ENCODE results near the gene SLC2A13. TPM values are rescaled to one million over a fixed set of nuclear protein-coding genes. Genes with fewer than 3 reads are reported as not detected.

Gene SLC2A13
- total and polyA plus RNA-seq, 2 donors (not counting 3 experiments of a cell fraction or from before 2014, with no cell fraction given), result 1.2 to 4.9 TPM

DNA sequence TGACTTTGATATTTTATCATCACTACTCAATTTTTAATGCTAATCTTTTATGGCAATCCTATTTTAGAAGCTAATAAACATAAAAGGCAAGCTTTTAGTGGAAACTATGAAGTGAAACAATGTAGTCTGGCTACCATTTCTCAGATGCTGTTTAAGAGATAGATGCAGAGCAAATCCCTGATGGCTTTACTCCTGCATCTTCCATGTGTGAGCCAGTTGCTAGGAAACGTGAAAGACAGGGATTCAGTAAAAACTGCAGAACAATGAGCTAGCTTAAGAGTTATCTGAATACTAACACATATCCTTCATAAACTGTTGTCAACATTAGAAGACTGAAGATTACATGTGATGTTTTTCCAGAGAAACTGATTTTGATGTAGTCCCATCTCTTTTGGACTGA lies 112.6 kb downstream of the SLC2A13 start:
- TF ChIP-seq MYC (IDR thresholded peaks at IDR 0.05; ENCODE audit: low read depth, low read length), result no peak
- no TSS peak for BruUV-seq (replicated peaks)
- Histone ChIP-seq H3K27me3 (ENCODE audit: control insufficient read depth in 2 of 2, insufficient read depth in 2 of 2, low read length in 2 of 2) (no peaks in the 10 kb centered on the region), H3K4me1 (ENCODE audit: control insufficient read depth, extremely low read depth, insufficient read depth, low read length) (no peaks in the 10 kb centered on the region), H3K9ac (replicated peaks; ENCODE audit: extremely low read depth, insufficient read depth, low read length) (no peak overlapping the region), H3K9me1 (replicated peaks; ENCODE audit: control insufficient read depth, extremely low read depth, insufficient read depth, low read length) (no peaks in the 10 kb centered on the region), H3K36me3 (ENCODE audit: control insufficient read depth in 2 of 2, extremely low read depth in 1 of 2, insufficient read depth in 2 of 2, low read length in 2 of 2) (no peaks in the 10 kb centered on the region), H3K79me2 (ENCODE audit: control insufficient read depth, insufficient read depth, low read length) (no peaks in the 10 kb centered on the region), H3K27ac (ENCODE audit: insufficient read depth, low read depth, low read length) (no peak overlapping the region), H3K4me3 (replicated peaks in 1 of 3; ENCODE audit: insufficient read depth in 1 of 3, low read depth in 1 of 3, low read length in 3 of 3) (no peak overlapping the region), H3K9me3 (replicated peaks; ENCODE audit: control insufficient read depth, insufficient read depth, low read length) (no peaks in the 10 kb centered on the region), H3K4me2 (ENCODE audit: insufficient read depth, low read length) (no peak overlapping the region), H4K20me1 (replicated peaks; ENCODE audit: control insufficient read depth, extremely low read depth, insufficient read depth, low read length) (no peaks in the 10 kb centered on the region), H2AFZ (ENCODE audit: low read depth, low read length) (no peak overlapping the region)
- intact Hi-C loops (cut with micrococcal nuclease), result no loop called here
- ChIA-PET CTCF (interaction anchor here (1.0 to 5.1 kb wide), 4 partner anchors 15 to 229 kb away, joined by 3 to 70 read pairs (median 24); no protein-coding TSS in a partner anchor), POLR2A (no interaction called here)
- no peak for DNase-seq (ENCODE audit: low read depth, low spot score)
- FAIRE-seq, result peak; percentile 40
- dilution Hi-C loops (cut with MboI; ENCODE audit: extremely low pct_ligation_motif_present, low sequenced_read_pairs), result no loop called here

DNA sequence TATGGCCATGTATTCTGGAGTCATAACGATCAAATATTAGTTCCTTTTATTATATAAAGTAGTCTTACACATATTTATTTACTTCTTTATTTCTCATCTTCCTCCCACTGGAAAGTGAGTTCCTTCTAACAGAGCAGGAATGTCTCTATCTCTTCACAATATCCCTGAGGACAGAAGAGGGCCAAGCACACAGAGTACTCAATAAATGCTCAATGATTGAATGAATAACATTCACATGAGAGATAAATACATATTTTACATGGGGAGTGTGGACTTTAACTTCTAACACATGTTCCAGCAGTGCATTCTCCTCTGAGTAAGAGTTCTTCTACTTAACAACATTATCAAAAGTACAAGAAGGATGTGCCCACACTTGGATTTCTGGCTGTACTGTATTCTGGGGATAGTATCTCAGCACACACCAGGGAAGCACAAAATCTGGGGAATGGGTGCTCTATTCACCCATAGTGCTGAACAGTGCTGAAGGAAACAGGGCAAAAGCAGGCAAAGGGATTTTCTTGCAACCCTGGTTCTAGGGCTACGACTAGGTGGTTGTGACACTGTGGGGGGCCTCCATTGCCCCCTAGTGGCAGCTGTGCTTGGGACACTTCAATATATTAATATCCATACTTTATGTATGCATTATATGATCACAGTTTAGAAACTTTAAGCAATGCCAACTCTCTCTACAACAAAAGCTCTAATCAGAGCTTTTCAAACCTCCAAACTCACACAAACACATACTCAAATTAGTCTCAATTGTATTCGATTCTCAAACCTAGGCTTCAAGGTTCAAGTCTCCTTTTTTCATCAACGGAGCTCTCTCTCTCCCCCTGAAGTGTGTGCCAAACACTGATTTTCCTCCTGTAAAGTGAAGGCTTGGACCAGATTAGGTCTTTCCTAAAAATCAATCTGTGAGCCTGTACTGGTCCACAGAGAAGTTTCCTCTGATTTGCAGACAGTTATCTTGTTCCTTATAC lies 115.5 kb downstream of the SLC2A13 start:
- Histone ChIP-seq H3K9ac (replicated peaks; ENCODE audit: extremely low read depth, insufficient read depth, low read length) (no peak overlapping the region), H2AFZ (ENCODE audit: low read depth, low read length) (no peak overlapping the region), H3K9me3 (replicated peaks; ENCODE audit: control insufficient read depth, insufficient read depth, low read length) (no peaks in the 10 kb centered on the region), H3K4me2 (ENCODE audit: insufficient read depth, low read length) (no peak overlapping the region), H4K20me1 (replicated peaks; ENCODE audit: control insufficient read depth, extremely low read depth, insufficient read depth, low read length) (no peaks in the 10 kb centered on the region), H3K36me3 (ENCODE audit: control insufficient read depth in 2 of 2, extremely low read depth in 1 of 2, insufficient read depth in 2 of 2, low read length in 2 of 2) (no peaks in the 10 kb centered on the region), H3K9me1 (replicated peaks; ENCODE audit: control insufficient read depth, extremely low read depth, insufficient read depth, low read length) (no peaks in the 10 kb centered on the region), H3K27me3 (ENCODE audit: control insufficient read depth in 2 of 2, insufficient read depth in 2 of 2, low read length in 2 of 2) (no peaks in the 10 kb centered on the region), H3K4me3 (replicated peaks in 1 of 3; ENCODE audit: insufficient read depth in 1 of 3, low read depth in 1 of 3, low read length in 3 of 3) (no peak overlapping the region), H3K27ac (ENCODE audit: insufficient read depth, low read depth, low read length) (no peak overlapping the region), H3K79me2 (ENCODE audit: control insufficient read depth, insufficient read depth, low read length) (no peaks in the 10 kb centered on the region), H3K4me1 (ENCODE audit: control insufficient read depth, extremely low read depth, insufficient read depth, low read length) (no peaks in the 10 kb centered on the region)
- ChIA-PET POLR2A (no interaction called here), CTCF (interaction anchor here (0.6 to 5.1 kb wide), 20 partner anchors 9 to 625 kb away, joined by 3 to 70 read pairs (median 4); no protein-coding TSS in a partner anchor)
- DNase-seq (ENCODE audit: low read depth, low spot score) (peak; percentile 65), FAIRE-seq (no peak)
- dilution Hi-C loops (cut with MboI; ENCODE audit: extremely low pct_ligation_motif_present, low sequenced_read_pairs), result no loop called here
- no TSS peak for BruUV-seq (replicated peaks)
- intact Hi-C loops (cut with micrococcal nuclease), result loop anchor here (1.0 to 2.0 kb wide), 2 partner anchors 225 to 672 kb away; no protein-coding TSS in a partner anchor
- TF ChIP-seq, protein P1, sequence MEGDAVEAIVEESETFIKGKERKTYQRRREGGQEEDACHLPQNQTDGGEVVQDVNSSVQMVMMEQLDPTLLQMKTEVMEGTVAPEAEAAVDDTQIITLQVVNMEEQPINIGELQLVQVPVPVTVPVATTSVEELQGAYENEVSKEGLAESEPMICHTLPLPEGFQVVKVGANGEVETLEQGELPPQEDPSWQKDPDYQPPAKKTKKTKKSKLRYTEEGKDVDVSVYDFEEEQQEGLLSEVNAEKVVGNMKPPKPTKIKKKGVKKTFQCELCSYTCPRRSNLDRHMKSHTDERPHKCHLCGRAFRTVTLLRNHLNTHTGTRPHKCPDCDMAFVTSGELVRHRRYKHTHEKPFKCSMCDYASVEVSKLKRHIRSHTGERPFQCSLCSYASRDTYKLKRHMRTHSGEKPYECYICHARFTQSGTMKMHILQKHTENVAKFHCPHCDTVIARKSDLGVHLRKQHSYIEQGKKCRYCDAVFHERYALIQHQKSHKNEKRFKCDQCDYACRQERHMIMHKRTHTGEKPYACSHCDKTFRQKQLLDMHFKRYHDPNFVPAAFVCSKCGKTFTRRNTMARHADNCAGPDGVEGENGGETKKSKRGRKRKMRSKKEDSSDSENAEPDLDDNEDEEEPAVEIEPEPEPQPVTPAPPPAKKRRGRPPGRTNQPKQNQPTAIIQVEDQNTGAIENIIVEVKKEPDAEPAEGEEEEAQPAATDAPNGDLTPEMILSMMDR (IDR thresholded peaks at IDR 0.05; ENCODE audit: extremely low read depth in 1 of 2, insufficient read depth in 1 of 2, low read depth in 1 of 2, low read length in 2 of 2), result peak; percentile 83 to 85
- TF ChIP-seq EZH2 (IDR thresholded peaks at IDR 0.05; ENCODE audit: borderline replicate concordance, low read depth, low read length, severe bottlenecking) (no peak), POLR2AphosphoS5 (IDR thresholded peaks at IDR 0.05; ENCODE audit: insufficient read depth, low read depth, low read length) (no peak), MYC (IDR thresholded peaks at IDR 0.05; ENCODE audit: low read depth, low read length) (no peak)
